Ovary (tissue), 3 donors: ENCODE data around the gene DEDD2.

ENCODE experiments used
- EP300 ChIP-seq: sonication (generic); formaldehyde crosslinking; IDR thresholded peaks from one replicate; pipeline ENCODE4 v1.6.1; 2017; ENCODE audit warnings: antibody characterized with exemption
- POLR2A ChIP-seq: fragments of 450-650 bp; IDR thresholded peaks from one replicate; pipeline ENCODE4 v1.6.1; 2017; ENCODE audit warnings: antibody characterized with exemption, mild to moderate bottlenecking, moderate library complexity
- TF ChIP-seq, protein P1 (sequence below), 3 donors: fragments of 450-650 bp in 2 of 3; fragments of 200-600 bp in 1 of 3; IDR thresholded peaks; one replicate each; pipeline versions ENCODE4 v1.5.1 to v1.8.0; 2016 to 2022; ENCODE audit warnings: antibody characterized with exemption in 3 of 3, mild to moderate bottlenecking in 1 of 3
- donor health status: DM: no; HTN: no; CAD: no.

DNA sequence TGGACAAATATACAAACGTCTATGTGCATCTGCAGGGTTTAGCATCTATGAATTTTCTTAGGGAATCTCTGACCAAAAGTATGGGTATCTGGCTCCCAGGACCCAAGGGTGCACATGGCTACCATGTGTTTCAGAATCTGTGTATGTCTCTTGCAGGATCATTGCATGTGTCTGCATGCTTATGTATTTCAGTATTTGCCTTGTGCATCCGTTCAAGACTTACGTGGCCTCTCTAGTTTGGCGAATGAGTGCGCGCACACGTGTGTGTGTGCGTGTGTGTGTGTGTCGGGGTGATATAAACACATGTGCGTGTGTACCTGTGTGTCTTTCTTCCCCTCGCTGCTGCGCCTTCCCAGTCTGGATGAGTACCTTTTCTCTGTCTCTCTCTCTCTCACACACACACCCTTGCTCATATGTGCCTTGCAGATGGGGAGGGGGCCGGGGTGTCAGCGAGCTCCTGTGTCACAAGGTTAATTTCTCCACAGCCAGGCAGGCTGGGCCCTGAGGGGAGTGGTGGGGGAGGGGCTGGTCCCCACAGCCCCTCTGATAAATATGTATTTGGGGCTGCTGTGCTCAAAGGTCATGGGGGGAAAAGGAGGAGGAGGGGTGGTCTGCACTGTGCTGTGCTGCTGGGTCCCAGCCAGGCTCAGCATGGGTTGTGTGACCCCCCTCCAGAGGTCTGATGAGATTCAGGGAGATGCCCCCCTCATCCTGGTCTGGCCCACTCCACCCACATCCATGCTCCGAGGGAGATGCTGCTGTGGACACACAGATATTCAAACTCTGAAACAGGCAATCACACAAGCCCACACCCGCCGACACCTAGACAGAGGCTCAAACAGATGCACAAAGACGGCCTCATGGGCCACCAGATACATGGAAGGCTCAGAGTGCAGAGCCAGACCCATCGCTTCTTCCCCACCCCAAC lies 47.7 kb downstream of the DEDD2 start:
- TF ChIP-seq, protein P1, sequence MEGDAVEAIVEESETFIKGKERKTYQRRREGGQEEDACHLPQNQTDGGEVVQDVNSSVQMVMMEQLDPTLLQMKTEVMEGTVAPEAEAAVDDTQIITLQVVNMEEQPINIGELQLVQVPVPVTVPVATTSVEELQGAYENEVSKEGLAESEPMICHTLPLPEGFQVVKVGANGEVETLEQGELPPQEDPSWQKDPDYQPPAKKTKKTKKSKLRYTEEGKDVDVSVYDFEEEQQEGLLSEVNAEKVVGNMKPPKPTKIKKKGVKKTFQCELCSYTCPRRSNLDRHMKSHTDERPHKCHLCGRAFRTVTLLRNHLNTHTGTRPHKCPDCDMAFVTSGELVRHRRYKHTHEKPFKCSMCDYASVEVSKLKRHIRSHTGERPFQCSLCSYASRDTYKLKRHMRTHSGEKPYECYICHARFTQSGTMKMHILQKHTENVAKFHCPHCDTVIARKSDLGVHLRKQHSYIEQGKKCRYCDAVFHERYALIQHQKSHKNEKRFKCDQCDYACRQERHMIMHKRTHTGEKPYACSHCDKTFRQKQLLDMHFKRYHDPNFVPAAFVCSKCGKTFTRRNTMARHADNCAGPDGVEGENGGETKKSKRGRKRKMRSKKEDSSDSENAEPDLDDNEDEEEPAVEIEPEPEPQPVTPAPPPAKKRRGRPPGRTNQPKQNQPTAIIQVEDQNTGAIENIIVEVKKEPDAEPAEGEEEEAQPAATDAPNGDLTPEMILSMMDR (IDR thresholded peaks at IDR 0.05): no peak
- TF ChIP-seq EP300 (no peak), POLR2A (no peak)
